ENCODE data around the gene SS18L1.

Gene SS18L1

GRCh38 chr20:62195736-62196135 lies 52.2 kb downstream of the SS18L1 start:
- no peak for DNase-seq (ENCODE audit: low spot score)

DNA sequence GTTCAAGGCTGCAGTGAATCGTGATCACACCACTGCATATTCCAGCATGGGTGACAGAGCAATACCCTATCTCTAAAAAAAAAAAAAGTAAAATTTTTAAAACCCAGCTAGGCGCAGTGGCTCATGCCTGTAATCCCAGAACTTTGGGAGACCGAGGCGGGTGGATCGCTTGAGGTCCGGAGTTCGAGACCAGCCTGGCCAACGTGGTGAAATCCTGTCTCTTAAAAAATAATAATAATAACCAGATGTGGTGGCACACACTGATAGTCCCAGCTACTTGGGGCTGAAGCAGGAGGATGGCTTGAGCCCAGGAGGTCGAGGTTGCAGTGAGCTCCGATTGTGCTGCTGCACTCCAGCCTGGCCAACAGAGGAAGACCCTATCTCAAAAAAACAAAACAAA lies 52.7 kb downstream of the SS18L1 start:
- DNase-seq (ENCODE audit: low spot score), result no peak

- no peak for DNase-seq (ENCODE audit: low spot score)
These were observed 53.7 kb downstream of the SS18L1 start for GRCh38 chr20:62197311-62197710.

DNA sequence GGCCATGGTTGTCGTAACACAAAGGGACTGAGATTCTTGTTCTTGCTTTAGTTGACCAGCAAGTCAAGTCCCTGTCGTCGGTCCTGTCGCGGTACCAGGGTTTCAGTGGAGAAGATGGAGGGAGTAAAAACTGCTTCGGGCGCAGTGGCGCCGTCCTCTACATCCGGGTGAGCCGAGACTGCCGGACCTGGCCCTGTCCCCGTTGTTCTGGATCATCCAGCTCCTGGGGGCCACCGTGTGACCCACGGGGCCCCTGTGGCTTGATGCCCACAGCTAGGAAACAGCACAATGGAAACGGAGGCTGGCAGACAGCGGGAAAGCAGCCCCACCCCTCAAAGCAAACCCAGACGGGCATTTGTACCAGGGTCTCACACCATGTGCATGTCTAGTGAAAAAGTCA lies 54.2 kb downstream of the SS18L1 start:
- DNase-seq (ENCODE audit: low spot score), result no peak

DNA sequence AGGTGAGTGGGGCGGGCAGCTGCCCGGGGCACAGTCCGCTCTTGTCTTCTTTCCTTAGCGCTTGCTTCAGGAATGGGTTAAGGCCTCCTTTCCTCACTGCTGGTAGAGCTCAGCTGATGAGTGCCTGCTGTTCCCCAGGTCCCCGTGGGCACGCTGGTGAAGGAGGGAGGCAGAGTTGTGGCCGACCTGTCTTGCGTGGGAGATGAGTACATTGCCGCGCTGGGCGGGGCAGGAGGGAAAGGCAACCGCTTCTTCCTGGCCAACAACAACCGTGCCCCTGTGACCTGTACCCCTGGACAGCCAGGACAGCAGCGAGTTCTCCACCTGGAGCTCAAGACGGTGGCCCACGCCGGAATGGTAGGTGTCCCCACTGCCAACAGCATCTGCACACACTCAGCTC lies 54.9 kb downstream of the SS18L1 start:
- DNase-seq (ENCODE audit: low spot score), result no peak

- no peak for DNase-seq (ENCODE audit: low spot score)
These were observed 55.4 kb downstream of the SS18L1 start for GRCh38 chr20:62198931-62199330.

DNA sequence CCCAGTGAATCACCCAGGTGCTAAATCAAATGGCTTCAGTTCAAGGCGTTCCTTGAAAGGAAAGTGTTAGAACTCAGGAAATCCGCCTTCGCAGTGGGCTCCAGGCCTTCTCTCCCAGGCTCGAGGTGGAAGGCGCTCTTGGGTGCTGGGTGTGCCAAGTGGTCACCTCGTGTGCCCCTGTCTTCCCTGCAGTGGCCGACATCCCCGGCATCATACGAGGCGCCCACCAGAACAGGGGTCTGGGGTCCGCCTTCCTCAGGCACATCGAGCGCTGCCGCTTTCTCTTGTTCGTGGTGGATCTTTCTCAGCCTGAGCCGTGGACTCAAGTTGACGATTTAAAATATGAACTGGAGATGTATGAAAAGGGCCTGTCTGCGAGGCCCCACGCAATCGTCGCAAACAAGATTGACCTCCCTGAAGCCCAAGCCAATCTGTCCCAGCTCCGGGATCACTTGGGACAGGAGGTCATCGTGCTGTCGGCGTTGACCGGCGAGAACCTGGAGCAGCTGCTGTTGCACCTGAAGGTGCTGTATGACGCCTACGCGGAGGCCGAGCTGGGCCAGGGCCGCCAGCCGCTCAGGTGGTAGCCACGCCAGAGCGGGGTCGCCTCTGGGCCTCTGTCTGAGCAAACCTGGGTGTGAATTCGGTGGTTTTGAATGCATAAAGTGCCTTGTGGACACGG lies 57.1 kb downstream of the SS18L1 start:
- no peak for DNase-seq (ENCODE audit: low spot score)

DNA sequence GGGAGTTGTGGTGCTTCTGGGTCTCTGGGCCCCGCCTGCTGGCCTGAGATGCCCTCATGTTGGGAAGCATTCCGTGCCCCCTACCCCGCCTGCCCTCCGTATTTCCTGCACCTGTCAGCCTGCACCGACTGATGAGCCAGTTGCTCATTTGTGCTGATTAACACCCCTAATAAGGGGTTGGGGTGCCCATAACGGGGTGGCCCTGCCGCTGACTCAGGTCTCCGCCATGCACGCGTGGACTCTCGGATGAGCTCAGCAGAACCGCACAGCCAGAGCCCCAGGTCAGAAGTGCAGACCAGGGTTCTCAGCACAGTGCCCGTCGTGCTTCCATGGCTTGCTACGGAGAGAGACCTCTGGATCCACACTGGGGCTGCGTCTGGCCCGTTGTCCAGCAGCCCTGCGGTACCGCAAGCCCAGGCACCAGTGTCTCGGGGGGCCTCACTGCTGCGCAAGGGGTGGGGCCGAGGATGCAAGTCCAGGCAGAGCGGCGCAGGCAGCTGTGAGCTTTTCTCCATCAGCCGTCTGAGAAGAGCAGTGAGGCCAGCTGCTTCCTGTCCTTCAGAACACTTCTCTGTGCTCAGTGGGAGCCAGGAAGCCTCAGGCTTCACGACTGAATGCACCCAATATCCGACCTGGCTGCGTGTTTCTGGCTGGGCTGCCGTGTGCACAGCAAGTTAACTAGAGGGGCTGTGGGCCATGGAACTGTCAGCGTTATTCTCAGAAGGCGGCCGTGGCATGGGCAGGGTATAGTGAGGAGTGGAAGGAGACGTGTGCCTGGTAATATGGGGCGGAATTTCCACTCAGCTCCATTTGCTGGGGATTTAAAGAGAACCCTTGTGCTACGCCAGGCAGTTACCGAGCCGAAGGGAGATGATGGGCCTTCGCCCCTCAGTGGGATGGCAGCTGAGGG lies 57.9 kb downstream of the SS18L1 start:
- no peak for DNase-seq (ENCODE audit: low spot score)

- DNase-seq (ENCODE audit: low spot score), result no peak
These were observed 58.5 kb downstream of the SS18L1 start for GRCh38 chr20:62202083-62202395.

DNA sequence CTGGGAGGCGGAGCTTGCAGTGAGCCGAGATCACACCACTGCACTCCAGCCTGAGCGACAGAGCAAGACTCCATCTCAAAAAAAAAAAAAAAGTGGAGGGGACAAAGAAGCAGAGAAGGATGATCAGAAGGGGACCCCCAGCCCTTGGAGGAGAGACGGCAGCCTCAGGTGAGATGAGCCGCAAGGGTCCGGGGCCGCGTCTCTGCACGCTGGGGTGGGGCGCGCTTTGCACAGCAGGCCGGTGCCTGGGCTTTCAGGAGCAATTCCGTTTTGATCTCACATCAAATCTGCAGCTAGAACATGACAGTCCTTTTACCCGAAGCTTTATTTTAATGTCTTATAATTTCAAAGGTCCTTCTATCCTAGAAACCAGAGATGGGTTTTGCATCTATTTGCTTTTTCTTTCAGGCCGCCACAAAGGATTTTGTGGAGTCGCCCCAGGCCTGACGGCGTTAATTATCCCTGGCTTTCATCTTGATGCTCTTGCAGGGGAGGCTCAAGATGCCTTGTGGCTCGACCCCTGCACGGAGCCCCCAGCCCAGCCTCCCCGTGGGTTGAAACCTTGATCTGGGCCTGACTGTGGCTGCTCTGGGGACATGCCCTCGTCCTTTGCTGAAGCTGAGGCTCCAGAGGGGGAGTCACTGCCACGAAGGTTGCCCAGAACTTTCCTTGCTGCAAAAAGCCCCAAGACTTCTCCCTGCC lies 59.3 kb downstream of the SS18L1 start:
- DNase-seq (ENCODE audit: low spot score), result no peak

- DNase-seq (ENCODE audit: low spot score), result no peak
These were observed 59.9 kb downstream of the SS18L1 start for GRCh38 chr20:62203378-62204030.

DNA sequence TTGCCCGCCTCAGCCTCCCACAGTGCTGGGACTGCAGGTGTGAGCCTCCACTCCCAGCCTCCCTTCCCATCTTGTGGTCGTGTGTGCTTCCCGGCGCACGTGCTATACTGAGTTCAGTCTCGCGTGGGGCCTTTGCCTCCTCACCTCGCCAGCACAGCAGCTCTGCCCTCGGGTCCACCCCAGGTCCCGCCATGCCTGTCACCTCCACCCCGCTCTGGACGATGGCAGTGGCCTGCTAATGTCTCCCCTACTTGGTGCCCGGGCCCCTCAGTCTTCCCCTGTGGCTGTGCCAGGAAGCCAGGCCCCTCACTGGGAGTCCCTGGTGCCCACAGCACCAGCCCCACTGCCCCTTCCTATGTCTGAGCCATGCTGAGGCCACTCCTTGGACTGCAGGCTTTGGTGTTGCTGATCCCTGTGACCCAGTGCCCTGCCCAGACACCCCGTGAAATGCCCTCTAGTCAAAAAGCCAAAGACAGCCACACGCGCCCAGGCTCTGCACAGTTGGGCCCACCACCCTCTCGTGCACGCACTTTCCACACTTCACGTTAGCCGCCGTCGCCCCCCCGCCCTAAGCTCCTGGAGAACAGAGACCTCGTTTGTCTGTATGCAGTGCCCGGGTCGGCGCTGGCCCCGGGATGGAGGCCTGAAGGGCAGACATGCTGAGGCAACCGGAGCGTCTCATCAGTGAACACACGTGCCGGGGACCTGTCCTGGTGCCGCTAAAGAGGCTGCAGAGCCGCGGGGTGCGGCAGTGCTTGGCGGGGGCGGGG lies 62.2 kb downstream of the SS18L1 start:
- no peak for DNase-seq (ENCODE audit: low spot score)

DNA sequence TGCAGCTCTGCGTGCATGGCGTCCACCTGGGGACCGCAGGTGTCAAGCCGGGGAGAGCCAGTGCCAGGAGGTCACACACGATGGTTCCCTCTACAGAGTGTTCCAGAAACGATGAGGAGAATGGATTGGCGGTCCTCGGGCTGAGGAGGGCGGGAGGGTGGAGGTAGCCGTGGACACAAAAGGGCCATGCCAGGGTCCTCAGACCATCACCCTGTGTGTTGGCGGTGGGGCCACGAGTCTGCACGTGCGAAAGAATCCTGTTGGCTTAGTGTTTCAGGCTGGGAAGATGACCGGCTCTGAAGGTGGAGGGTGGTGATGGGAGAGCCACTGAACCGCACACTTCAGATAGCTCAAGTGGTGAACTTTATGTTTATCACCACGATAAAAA lies 62.8 kb downstream of the SS18L1 start:
- DNase-seq (ENCODE audit: low spot score), result no peak

- no peak for DNase-seq (ENCODE audit: low spot score)
These were observed 64.7 kb downstream of the SS18L1 start for GRCh38 chr20:62208061-62208794.

- no peak for DNase-seq (ENCODE audit: low spot score)
These were observed 65.5 kb downstream of the SS18L1 start for GRCh38 chr20:62208795-62209755.

- DNase-seq (ENCODE audit: low spot score), result no peak
These were observed 66.4 kb downstream of the SS18L1 start for GRCh38 chr20:62209850-62210495.

DNA sequence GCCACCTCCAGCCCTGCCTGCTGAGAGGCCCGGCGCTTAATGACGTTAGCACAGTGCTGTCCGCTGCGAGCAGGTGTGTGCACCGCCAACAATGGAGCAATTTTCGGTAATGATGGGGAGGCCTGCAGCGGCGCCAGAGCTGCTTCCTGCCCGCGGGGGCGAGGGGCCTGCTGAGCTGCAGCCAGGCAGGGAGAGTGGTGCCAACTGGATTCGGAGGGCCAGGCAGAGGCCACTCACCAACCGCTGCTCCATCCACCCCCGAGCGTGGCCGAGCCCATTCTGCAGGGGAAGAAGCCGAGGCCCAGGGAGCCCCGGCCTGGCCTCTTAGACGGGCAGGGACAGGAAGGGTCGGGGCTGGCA lies 66.9 kb downstream of the SS18L1 start:
- DNase-seq (ENCODE audit: low spot score), result no peak

- no peak for DNase-seq (ENCODE audit: low spot score)
These were observed 67.6 kb downstream of the SS18L1 start for GRCh38 chr20:62211216-62211615.

GRCh38 chr20:62211769-62212288 lies 68.3 kb downstream of the SS18L1 start:
- DNase-seq (ENCODE audit: low spot score), result no peak
